Activated CD8-positive, alpha-beta memory T cell treated with anti-CD3 and anti-CD28 coated beads for 24 hours (primary cell): Measurements from ENCODE around the gene NOL4L.

Experiments
- DNase-seq: peaks from one replicate; pipeline ENCODE4 v3.0.0-alpha.2; 2020

NOL4L gene

DNA sequence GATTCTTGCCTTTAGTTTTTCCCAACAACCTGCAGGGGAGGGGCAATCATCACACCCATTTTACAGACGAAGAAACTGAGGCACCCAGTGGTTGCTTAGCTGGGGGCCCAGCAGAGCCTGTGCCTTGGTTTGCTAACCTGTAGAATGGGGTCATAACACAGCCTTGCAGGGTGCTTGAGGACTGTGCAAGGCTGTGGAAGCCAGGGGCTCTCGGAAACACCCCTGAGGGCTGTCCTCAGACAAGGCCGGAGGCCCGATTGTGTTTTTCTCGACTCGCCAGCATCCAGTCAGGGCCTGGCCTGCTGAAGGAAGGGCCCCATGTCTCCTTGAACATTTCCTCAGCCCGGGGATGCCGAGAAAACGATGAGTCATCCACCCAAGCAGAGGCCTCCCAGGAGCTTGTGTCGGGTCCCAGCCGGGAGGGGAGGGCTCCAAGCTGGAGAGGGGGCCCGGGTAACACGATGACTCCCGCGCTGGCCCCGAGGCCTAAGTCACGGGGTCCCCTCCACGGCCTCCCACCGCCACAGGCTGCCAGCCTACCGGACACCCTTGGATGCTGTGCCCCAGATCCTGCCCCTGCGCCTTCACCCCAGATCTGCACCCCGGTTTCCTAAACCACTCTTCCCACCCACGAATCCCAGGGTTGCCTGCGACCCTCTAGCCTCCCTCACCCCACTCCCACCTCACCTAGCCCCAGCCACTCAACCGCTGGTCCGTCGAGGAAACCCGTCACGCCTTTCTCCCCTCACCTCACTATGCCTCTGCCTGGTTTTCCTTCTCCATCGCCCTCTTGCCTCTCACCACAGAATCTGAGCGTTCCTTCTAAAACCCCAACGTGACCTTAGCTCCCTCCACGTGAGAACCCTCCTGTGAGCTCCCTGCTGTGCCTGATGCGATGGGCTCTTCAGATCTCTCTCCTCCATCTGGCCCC lies 10.6 kb downstream of the NOL4L start:
- DNase-seq: peak; percentile 77

DNA sequence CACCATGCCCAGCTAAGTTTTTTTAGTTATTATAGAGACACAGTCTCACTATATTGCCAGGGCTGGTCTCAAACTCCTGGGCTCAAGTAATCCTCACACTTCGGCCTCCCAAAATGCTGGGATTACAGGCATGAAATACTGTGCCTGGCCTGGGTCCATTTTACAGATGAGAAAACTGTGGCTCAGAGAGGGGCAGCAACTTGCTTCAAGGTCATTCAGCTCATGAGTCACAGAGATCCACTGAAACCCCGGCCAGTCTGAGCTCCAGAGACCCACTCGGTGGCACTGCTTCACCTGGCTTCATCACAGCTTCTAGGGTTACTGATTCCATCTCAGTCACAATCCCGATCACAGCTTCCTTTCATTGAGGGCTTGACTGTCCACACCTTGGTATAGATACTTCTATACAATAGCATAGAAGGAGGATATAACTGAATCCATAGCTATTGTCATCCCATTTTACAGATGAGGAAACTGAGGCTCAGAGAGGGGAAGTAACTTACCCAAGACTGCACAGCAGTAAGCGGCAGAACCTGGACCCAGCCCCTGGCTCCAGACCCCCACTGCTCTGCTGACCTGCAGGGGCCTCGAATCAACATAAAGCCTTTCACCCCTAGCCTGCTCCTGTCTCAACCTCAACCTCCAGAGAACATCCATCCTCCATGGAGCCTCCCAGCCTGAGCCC lies 11.8 kb downstream of the NOL4L start:
- DNase-seq: no peak

DNA sequence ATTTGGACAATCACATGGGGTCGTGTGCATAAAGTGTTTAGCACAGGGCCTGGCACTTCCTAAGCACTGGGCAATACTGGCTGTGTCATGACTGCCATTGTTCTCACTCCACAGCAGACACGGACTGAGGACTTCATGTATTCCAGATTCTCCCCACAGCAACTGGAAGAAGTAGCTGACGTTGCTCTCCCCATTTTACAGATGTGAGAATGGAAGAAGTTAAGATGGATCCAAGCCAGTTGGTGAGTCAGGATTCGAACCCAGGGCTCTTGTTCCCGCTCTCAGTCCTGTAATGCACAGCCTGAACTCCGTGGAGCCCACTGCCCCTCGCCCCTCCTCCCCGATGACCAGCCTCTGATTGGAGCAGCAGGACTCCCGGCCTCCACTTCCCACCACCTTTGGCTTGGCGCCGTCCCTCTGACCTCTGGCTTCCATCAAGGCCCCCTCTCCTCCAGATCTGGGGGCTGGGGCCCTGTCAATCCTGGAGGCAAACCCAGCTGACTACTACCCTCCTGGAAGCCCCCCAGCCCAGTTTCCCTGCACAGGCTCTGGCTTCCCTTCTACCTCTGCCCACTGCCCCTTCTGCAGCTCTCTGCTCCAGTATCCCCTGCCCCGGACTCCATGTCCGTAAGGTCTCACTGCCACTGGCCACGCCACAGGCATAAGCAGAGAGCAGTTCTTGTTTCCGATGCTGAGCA lies 12.7 kb downstream of the NOL4L start:
- DNase-seq: no peak

DNA sequence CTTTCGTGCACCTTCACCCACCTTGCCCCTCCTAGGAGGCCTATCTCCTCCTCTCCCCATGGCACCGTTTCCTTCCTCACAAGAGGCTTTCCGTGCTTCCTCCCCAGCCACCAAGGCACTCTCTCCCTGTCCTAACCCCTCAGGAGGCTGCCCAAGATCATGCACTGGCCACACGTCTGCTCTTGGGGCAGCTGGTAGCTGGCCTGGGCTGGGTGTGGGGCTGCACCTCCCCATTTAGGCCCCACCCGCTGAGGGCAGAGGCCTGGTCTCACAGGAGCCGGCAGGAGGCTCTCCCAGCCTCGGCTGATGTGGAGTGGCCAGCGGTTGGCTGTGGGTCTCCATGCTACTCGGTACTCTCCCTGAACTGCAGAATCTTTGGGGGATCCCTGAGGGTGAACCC lies 13.6 kb downstream of the NOL4L start:
- DNase-seq: no peak

DNA sequence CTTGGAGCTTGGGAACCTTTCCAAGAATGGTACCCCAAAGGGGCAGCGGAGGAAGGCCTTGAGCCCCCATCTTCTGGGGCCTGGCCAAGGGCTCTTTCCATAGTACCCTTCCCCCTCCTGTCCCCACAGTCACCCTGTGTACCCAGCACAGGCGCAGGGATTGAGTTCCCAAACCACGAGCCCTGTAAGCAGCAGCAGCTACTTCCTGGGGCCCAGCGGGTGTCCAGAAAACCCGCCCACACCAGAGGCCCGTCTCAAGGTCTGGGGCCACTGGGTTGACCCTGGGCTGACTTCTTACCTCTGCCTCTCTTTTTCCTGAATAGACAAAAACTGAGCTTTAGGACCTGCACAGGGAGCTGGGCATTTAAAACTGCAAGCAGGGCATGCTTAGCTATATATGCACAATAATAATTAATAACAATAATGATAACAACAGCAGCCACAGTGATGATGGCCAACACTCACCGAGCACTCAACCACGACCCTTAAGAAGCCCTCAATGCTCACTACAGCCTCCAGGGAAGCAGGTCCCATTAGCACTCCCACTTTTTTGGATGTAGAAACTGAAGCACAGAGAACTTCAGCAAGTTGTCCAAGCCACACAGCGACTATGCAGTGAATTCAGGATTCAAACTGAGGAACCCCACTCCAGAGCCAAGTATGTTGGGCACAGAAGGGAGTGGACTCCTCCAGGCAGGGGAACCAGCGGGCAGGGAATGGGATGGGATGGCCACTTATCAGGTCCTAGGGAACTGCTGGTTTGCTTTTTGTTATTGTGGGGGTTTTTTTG lies 14.5 kb downstream of the NOL4L start:
- DNase-seq: no peak

DNA sequence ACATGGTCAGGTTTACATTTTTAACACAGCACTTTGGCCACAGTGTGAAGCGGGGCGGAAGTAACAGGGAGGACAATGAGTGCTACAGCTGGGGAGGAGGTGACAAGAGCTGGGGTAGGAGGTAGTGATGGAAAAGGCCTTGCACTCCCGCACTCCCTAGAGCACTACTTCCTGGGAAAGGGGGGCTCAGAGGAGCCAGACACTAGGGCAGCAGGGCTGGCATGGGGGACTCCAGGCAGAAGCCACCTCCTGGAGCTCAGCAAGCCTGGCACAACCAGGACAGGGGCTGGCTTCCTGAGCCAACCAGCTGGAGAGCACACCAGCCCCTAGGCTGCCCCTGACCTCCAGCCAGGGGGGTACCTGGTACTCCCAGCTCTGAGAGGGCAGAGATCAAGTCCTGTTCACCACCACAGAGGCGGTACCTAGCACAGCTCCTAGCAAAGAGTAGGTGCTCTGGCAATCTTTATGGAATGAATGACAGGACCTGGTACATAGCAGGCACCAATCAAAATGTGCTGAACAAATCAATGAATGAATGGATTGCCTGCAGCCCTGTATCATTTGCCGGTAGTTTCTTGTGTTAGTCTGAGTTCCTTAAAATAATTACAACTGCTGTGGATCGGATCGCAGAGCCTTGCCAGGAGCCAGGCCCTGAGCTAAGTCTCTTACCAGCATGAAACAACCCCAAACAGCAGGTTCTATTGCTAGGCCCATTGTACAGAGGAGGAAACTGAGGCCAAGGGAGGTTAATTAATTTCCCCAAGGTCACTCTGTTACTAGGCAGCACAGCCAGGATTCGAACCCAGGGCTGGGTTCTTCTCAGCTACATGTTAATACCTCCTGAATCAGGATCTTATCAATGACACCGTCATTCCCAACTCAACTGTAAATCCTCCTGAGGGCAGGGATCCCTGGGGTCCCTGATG lies 15.5 kb downstream of the NOL4L start:
- no peak for DNase-seq

DNA sequence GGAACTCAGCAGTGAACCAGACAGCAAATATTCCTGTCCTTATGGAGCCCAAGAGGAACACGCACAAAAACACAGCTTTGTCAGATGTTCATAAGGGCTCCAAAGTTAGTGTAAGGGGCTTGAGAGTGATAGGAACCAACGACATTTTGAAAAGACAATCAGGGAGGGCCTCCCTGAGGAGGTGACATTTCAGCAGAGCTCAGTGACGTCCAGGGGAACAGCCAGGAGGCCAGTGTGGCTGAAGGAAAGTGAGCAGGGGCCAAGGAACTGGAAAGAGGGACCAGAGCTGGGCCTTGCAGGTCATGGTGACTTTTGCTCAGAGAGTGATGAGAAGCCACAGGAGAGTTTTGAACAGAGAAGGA lies 16.1 kb downstream of the NOL4L start:
- DNase-seq: no peak

DNA sequence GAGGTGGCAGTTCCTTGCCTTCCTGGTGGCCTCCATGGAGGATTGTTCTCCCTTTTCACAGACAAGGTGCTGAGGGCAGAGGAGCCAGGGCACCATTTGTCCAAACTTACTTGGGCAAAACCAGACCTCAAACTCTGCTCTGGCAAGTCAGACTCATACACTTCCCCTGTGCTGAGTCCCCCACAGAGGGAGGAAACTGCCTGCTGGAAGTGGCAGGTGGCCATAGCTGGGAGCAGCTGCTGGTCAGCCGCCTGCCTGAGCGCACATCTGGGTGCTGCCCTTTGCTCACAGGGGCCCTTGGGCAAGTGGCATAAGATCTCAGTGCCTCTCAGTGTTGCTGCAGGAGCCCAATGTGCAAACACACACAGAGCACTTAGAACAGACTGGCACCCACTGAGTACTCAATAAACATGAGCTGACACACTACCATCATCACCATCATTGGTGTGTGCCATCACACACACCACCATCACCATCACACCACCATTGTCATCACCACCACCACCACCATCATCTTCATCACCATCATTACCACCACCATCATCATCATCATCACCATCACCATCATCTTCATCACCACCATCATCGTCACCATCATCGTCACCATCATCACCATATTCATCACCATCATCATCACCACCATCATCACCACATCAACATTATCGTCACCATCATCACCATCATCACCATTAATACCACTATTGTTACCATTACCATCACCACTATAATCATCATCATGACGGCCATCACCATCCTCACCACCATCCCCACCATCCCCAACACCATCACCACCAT lies 17.6 kb downstream of the NOL4L start:
- DNase-seq: no peak

DNA sequence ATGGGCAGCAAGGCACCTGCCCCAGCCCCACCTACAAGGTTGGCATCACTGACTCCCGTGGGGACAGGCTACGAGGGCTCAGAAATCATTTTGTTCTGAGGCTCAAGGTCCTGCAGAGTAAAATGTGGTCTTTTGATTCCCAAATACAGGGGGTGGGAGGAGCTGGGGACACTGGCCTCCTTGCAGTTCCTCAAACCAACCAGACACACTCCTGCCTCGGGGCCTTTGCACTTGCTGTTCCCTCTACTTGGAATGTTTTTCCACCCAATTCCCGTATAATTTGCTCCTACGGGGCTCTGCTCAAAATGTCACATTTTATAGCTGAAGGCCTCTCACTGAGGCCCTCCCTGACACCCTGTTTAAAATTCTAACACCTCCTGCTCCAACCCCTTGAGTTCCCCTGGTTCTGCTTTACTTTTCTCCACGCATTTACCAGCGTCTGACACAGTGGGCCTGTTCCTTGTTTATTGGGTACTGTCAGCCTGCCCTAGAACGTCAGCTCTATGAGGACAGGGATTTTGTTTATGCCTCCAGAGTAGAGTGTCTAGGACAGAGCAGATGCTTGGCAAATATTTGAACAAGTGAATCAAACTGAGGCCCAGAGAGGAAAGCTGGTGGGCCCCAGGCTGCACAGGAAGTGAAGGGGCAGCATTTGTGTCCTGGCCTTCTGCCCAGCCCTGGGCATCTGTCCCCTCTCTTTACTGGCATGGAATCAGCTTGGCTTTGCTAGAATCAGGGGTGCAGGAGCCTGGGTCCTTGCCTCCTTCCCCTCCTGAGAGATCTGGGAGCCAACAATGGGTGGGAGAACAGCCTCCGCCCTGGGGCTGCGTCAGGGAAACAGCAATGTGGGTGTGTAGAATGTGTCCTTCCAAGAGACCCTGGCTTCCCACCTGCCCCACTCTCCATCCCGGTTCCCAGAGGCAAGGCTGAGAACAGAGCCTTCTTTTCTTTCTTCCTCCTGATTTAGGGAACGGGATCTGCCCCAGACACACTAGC lies 18.5 kb downstream of the NOL4L start:
- DNase-seq: no peak

DNA sequence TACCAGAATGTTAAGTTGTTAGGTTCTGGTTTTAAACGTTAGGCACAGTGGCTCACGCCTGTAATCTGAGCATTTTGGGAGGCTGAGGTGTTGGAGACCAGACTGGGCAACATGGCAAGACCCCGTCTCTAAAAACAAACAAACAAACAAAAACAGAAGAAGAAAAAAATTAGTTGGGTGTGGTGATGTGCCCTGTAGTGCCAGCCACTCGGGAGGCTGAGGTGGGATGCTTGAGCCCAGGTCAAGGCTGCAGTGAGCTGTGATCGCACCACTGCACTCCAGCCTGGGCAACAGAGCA lies 19.4 kb downstream of the NOL4L start:
- no peak for DNase-seq

DNA sequence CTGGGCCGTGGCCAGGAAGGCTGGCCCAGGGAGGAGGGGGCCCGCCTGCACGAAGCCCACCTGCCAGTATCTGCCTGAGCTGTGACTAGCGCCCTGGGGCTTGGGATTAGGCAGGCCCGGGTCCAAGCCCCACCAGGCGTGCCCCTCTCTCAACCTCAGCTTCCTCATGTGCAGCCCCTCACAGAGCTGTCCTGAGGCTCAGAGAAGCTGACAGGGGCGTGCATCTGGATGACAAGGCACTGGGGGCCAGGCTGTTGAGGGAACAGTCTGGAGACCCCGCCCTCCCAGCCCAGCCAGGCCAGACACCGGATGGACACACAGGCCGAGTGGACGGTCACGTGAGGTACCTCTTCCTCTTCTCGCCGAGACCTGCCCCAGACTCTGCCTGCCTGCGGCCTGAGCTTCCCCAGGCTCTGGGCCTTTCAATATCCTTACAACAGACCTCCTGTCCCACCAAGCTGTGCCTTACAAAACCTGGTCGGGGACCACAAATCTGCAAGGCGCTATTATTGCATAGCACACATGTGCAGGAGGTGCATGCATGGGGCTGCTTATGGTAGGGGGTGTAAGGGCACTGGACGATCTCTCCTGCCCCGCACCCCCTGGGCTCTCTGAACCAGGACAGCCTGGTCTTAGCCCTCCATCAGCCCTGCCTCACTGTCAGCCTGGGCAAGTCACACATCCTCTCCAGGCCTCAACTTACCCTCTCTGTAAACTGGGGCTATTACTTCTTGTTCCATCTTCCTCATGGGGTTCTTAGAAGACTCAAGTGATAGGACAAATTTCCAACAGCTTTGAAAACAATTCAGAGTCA lies 20.0 kb downstream of the NOL4L start:
- DNase-seq: no peak

DNA sequence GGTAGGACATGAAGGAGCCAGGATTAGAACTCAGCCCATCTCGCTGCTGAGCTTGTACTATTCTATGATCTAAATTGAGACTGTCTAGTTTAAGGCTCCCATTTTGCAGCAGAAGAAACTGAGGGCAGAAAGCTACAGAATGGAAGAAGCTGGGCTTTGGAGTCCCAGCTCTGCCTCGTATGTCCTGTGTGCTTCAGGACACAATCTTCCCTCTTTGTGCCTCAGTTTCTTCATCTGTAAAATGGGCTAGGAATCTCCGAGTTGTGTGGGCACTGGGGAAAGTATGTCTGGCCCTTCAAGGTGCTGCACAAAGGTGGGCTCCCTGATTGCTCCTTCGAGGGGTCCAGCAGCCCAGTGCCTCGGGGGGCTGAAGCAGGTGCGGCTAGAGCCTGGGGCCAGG lies 20.7 kb downstream of the NOL4L start:
- DNase-seq: no peak

DNA sequence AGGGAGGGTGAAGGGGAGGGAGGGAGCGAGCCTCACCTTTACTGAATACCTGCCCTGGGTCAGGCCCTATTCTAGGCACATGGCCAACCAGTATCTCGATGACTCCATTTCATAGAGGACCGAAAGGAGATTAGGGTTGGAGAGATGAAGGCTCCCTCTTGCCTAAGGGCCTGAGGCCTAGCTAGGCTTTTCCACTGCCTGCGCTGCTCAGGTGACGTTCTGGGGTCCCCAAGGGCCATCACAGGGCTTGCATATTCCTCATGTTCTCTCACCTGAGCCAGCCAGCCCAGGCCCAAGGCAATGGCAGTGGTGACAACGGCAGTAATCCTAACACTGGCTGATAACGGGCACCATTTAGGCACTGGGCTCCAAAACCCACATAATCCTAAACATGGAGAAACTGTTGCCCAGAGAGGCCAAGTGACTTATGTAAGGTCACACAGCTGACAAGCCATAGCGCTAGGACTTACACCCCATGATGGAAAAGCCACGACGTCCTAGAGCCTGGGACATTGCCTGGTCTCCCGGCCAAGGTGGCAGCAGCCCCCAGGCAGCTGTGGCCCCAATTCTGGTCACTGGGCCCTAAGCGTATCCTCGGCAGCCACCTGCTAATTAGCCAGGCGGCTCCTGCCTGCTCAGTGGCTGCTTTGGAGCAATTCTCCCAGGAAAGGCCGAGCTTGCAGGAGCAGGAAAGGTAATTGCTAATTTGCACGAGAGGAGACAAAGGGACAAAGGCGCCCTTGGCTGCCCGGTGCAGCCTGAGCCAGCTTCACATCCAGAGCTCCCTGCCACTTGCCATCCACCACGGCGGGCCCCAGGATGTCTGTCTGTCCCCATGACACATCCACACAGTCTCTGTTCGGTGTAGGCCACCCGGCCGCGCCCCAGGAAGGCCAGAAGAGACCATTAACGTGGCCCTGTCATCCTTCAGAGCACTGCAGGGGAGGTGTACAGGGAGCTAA lies 21.5 kb downstream of the NOL4L start:
- no peak for DNase-seq

DNA sequence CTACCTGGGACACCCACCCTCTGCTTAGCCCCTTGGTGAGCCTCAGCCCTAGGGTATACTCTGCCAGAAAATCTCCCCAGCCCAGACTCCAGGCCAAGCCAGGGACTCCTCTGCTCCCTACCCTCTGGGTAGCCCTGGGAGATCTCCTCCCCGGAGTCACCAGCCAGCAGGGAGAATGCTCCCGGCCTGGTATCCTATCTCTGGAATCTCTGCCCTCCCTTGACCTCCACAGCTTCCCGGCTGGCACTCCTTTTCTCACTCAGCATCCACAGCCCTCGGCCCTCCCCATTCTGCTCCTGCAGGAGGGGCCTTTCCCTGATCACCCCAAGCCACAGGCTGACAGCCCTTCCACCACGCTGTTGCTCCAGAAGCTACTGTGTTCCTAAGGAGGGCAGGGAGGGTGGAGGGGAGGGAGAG lies 22.6 kb downstream of the NOL4L start:
- DNase-seq: no peak

DNA sequence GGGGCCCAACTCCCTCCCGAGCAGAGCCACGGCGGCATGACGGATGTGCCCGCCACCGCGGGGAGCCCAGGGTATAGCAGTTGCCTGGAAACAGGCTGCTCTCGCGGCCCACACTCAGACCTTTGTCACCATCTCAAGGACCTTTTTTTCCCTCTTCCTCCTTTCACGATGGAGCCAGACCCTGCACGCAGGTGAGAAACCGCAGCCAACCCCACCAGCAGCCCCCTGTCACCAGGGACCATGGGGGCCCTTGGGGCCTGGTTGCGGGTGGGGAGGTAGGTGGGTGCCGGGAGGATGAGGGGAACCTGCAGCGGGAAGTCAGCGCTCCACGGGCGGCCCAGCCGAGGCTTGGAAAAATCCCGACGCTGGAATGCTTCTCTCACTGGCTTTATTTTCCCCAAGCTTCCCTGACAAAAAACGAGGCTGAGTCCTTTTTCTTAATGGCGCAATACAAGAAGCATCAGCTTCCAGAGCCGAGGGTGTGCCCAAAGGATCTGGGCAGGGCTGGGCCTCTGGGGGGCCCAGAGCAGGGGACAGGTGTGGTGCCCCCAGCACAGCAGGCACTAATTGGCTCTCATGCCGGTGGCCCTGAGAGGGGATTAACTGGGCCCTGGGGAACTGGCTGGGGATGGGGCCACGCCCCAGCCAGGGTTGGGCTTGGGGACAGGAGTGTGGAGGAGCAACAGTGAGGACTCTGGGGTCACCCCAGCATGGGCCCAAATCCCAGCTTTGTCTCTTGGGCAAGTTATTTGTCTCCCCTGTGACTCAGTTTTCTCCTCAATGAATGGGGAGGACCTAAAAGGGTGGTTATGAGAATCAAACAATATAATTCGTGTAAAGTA lies 23.9 kb downstream of the NOL4L start:
- peak; percentile 75 for DNase-seq

DNA sequence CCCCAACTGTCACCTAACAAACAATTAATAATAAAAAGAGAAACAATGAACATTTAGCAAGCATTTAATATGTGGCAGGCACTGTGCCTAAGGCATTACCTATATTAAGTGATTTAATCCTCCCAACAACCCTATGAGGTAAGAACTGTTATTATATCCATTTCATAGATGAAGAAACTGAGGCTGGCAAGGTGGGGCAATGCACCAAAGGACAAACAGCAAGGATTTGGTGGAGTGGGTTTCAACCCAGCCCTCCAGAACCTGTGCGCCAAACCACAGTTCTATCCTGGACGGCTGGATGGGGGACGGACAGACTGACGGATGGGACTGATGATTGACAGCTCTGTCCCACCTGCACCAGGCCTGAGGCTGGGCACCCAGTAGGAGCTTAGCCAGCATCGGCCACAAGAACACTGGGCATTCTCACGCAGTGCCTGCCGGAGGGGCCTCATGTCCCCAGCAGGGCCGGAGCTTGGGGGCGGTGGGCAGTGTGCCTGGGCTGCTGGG lies 24.6 kb downstream of the NOL4L start:
- DNase-seq: no peak
